GM12878 (cell line): ENCODE data around the gene DIP2C. TPM values are rescaled to one million over a fixed set of nuclear protein-coding genes. Genes with fewer than 3 reads are reported as not detected.

ENCODE experiments used
- ATAC-seq: fragments of 200-7000 bp; cut with Tn5 transposase; 3 replicates; pipeline ENCODE4 v1.9.1; 2020; ENCODE audit warnings: mild to moderate bottlenecking, moderate library complexity
- BruUV-seq: library from RNA; stranded (reverse); fragments of 400-500 nt; replicated peaks from 2 replicates; lab custom pipeline; 2021; lab: Mats Ljungman, UMichigan
- CTCF ChIA-PET: fragments of 300-600 bp; sonication (Branson Sonifier 250); formaldehyde crosslinking; extraction: SDS; loops from one replicate; lab custom pipeline; 2021; ENCODE audit warnings: inconsistent platforms; lab: Yijun Ruan, JAX
- POLR2A ChIA-PET: fragments of 350-600 bp; formaldehyde crosslinking; extraction: SDS; loops from one replicate; lab custom pipeline; 2021; ENCODE audit warnings: inconsistent platforms; lab: Charles Lee
- RAD21 ChIA-PET: fragments of 300-600 bp; sonication (Branson Sonifier 250); formaldehyde crosslinking; loops from one replicate; lab custom pipeline; 2023; ENCODE audit warnings: antibody characterized with exemption; ENCODE audit not compliant: unreplicated experiment; lab: Charles Lee
- SMC1A ChIA-PET: fragments of 300-600 bp; sonication (Branson Sonifier 250); formaldehyde crosslinking; loops from one replicate; lab custom pipeline; 2023; ENCODE audit not compliant: unreplicated experiment, uncharacterized antibody; lab: Charles Lee
- DNase-seq: peaks from one replicate; pipeline ENCODE4 v3.0.0-alpha.2; 2011; ENCODE audit warnings: low read depth, low spot score
- FAIRE-seq: peaks from 3 replicates; lab custom pipeline; 2011; peaks lifted over from hg19 to GRCh38; lab: Jason Lieb, UNC
- H2AFZ ChIP-seq: 2 replicates; pipeline ENCODE4 v1.6.0; 2011; ENCODE audit warnings: low read depth, low read length, control low read depth; ENCODE audit not compliant: control insufficient read depth
- H3K27ac ChIP-seq: 2 replicates; pipeline ENCODE4 v1.5.1; 2011; ENCODE audit warnings: control low read depth; ENCODE audit not compliant: control insufficient read depth, insufficient read depth
- H3K27me3 ChIP-seq, 2 experiments: replicated peaks in 1 of 2; 2 replicates each; pipeline versions ENCODE4 v1.6.0 to v1.6.1; 2011; ENCODE audit warnings: low read length in 1 of 2; ENCODE audit not compliant: control insufficient read depth in 2 of 2, insufficient read depth in 2 of 2
- H3K36me3 ChIP-seq, 2 experiments: 2 replicates each; pipeline ENCODE4 v1.5.1; 2011; ENCODE audit warnings: low read length in 1 of 2; ENCODE audit not compliant: control insufficient read depth in 2 of 2, insufficient read depth in 2 of 2
- H3K4me1 ChIP-seq: 2 replicates; pipeline ENCODE4 v1.6.1; 2011; ENCODE audit warnings: mild to moderate bottlenecking, low read length, moderate library complexity, mixed read lengths; ENCODE audit not compliant: control insufficient read depth, insufficient read depth
- H3K4me2 ChIP-seq: 2 replicates; pipeline ENCODE4 v1.6.0; 2011; ENCODE audit warnings: control low read depth; ENCODE audit not compliant: control insufficient read depth, insufficient read depth
- H3K4me3 ChIP-seq: fragments of 200-600 bp; sonication (generic); 2 replicates; pipeline ENCODE4 v1.5.1; 2016
- H3K79me2 ChIP-seq: 2 replicates; pipeline ENCODE4 v1.6.0; 2011; ENCODE audit warnings: low read length; ENCODE audit not compliant: control insufficient read depth, insufficient read depth
- H3K9ac ChIP-seq: 2 replicates; pipeline ENCODE4 v1.8.0; 2011; ENCODE audit warnings: low read length, control low read depth, mixed read lengths; ENCODE audit not compliant: control insufficient read depth, insufficient read depth
- H3K9me3 ChIP-seq: replicated peaks from 3 replicates; pipeline ENCODE4 v1.5.1; 2011; ENCODE audit warnings: mild to moderate bottlenecking, low read length; ENCODE audit not compliant: control insufficient read depth, insufficient read depth
- H4K20me1 ChIP-seq: 2 replicates; pipeline ENCODE4 v1.6.0; 2011; ENCODE audit not compliant: control insufficient read depth, insufficient read depth
- ATF3 ChIP-seq: IDR thresholded peaks from 2 replicates; pipeline ENCODE4 v1.6.1; 2011; ENCODE audit warnings: low read depth, mild to moderate bottlenecking, low read length, moderate library complexity, borderline replicate concordance; ENCODE audit errors: extremely low read depth
- BACH1 ChIP-seq: fragments of 450-650 bp; IDR thresholded peaks from 2 replicates; pipeline ENCODE4 v1.6.1; 2017; ENCODE audit warnings: mild to moderate bottlenecking, borderline replicate concordance
- BCL11A ChIP-seq: IDR thresholded peaks from 2 replicates; pipeline ENCODE4 v1.6.1; 2011; ENCODE audit warnings: low read depth, low read length
- EGR1 ChIP-seq, 2 experiments: IDR thresholded peaks; 1 replicate in 1 of 2; 2 replicates in 1 of 2; pipeline ENCODE4 v1.6.1; 2011 to 2012; ENCODE audit warnings: low read depth in 2 of 2, low read length in 2 of 2, borderline replicate concordance in 1 of 2, mild to moderate bottlenecking in 1 of 2, moderate library complexity in 1 of 2
- JUNB ChIP-seq: IDR thresholded peaks from 2 replicates; pipeline ENCODE4 v1.6.1; 2016; ENCODE audit warnings: antibody characterized with exemption, mild to moderate bottlenecking
- JUND ChIP-seq: IDR thresholded peaks from 2 replicates; pipeline ENCODE4 v1.6.1; 2012; ENCODE audit warnings: low read depth, mild to moderate bottlenecking, low read length, improper control_type of control experiment, moderate library complexity
- MEF2A ChIP-seq: IDR thresholded peaks from 2 replicates; pipeline ENCODE4 v1.6.1; 2011; ENCODE audit warnings: low read depth, mild to moderate bottlenecking, low read length, moderate library complexity; ENCODE audit not compliant: insufficient read depth
- MTA3 ChIP-seq: IDR thresholded peaks from 2 replicates; pipeline ENCODE4 v1.6.1; 2012; ENCODE audit warnings: low read length, inconsistent platforms, borderline replicate concordance
- NFYA ChIP-seq: IDR thresholded peaks from 2 replicates; pipeline ENCODE4 v1.6.1; 2011; ENCODE audit warnings: low read depth, mild to moderate bottlenecking, low read length, improper control_type of control experiment, borderline replicate concordance
- NKRF ChIP-seq: fragments of 450-650 bp; conservative IDR thresholded peaks from 2 replicates; pipeline ENCODE4 v1.6.1; 2017; ENCODE audit warnings: mild to moderate bottlenecking, moderate library complexity
- RB1 ChIP-seq: fragments of 450-650 bp; formaldehyde crosslinking; IDR thresholded peaks from 2 replicates; pipeline ENCODE4 v1.6.1; 2017; ENCODE audit warnings: mild to moderate bottlenecking, borderline replicate concordance
- RELB ChIP-seq: fragments of 450-650 bp; IDR thresholded peaks from 2 replicates; pipeline ENCODE4 v1.6.1; 2017; ENCODE audit warnings: low read depth, mild to moderate bottlenecking, moderate library complexity
- RFX5 ChIP-seq: IDR thresholded peaks from 2 replicates; pipeline ENCODE4 v1.6.1; 2011; ENCODE audit warnings: low read depth, low read length, improper control_type of control experiment
- TCF12 ChIP-seq: IDR thresholded peaks from 2 replicates; pipeline ENCODE4 v1.6.1; 2011; ENCODE audit warnings: low read depth, mild to moderate bottlenecking, low read length
- ZNF687 ChIP-seq: fragments of 450-650 bp; IDR thresholded peaks from 2 replicates; pipeline ENCODE4 v1.6.1; 2017; ENCODE audit warnings: mild to moderate bottlenecking, moderate library complexity
- WGBS: methylation state at CpG from one replicate; pipeline ENCODE4 v1.1.6; 2016; ENCODE audit warnings: low lambda C conversion rate; ENCODE audit not compliant: insufficient replicate concordance, insufficient coverage; ENCODE audit errors: missing lambda C conversion rate; 5-methylcytosine and 5-hydroxymethylcytosine counted together
- in situ Hi-C: fragments of 300-500 bp; cut with MboI; formaldehyde crosslinking; loops from 9 replicates; pipeline ENCODE4 v1.14.3; 2018; ENCODE audit warnings: mixed read lengths
- intact Hi-C: fragments of 100-400 bp; cut with micrococcal nuclease; formaldehyde crosslinking; loops from one replicate; pipeline ENCODE4 v1.14.2; 2022; ENCODE audit not compliant: unreplicated experiment
- polyA plus RNA-seq, 11 experiments: library from polyadenylated mRNA; depleted of rRNA in 4 of 11; unstranded in 6 of 11; stranded (reverse) in 5 of 11; fragments of >200 nt; fragmentation: Nextera tagmentation in 4 of 11; fragmentation: Illumina TruSeq in 1 of 11; extraction: Ambion mirVana in 4 of 11; extraction: Trizol in 1 of 11; gene quantifications; 1 replicate in 1 of 11; 2 replicates in 10 of 11; pipeline versions ENCODE4 v1.2.1 to v1.2.3, GENCODE V29; 2011 to 2016; ENCODE audit warnings: inconsistent platforms in 2 of 11, missing spikeins in 2 of 11, low read depth in 1 of 11
- total RNA-seq, 4 experiments: library from RNA; depleted of rRNA in 3 of 4; stranded (reverse); fragments of >200 nt in 3 of 4; fragmentation: Illumina TruSeq in 1 of 4; extraction: Trizol in 1 of 4; gene quantifications; 2 replicates each; pipeline versions ENCODE4 v1.2.1 to v1.2.3, GENCODE V29; 2013 to 2021

The DIP2C gene
- total and polyA plus RNA-seq, 10 of the 15 experiments (the other 5 are each of a cell fraction or from before 2014, with no cell fraction given) = 0.01 to 0.10 (median 0.06) TPM

- no peak for TF ChIP-seq BCL11A
- TF ChIP-seq MTA3 = no peak
- TF ChIP-seq RFX5 = no peak
- no peak for TF ChIP-seq ZNF687
These were observed 153.0 kb downstream of the DIP2C start (continued) for GRCh38 chr10:536371-536925.

GRCh38 chr10:535952-536351, 153.5 kb downstream of the DIP2C start:
- POLR2A ChIA-PET = interaction anchor here (0.5 kb wide), 1 partner anchor 324 kb away, joined by 3 read pairs; no protein-coding TSS in a partner anchor
- no peak for DNase-seq
- H3K4me1 ChIP-seq = no peaks in the 10 kb centered on the region
- no peak overlapping the region for H2AFZ ChIP-seq
- intact Hi-C loops (no loop called here), in situ Hi-C loops (no loop called here)
- no peak for FAIRE-seq
- H3K4me2 ChIP-seq = no peak overlapping the region
- H3K79me2 ChIP-seq = no peaks in the 10 kb centered on the region
- SMC1A ChIA-PET = no interaction called here
- no peak overlapping the region for H3K9ac ChIP-seq
- RAD21 ChIA-PET = no interaction called here
- no peaks in the 10 kb centered on the region; the same call in 2 of the 3 replicates for H3K9me3 ChIP-seq
- 59% methylated on average over 8 of the region's 8 CpGs for WGBS
- TF ChIP-seq NKRF (no peak), JUNB (no peak), BACH1 (no peak), TCF12 (no peak), ATF3 (no peak), JUND (no peak), RELB (no peak), RB1 (no peak), MEF2A (no peak), NFYA (no peak), EGR1 (IDR thresholded peaks at IDR 0.05; ENCODE audit: borderline replicate concordance in 1 of 2, low read depth in 2 of 2, low read length in 2 of 2) (no peak)
- BruUV-seq = no TSS peak
- no peaks in the 10 kb centered on the region for H3K36me3 ChIP-seq
- no peaks in the 10 kb centered on the region for H4K20me1 ChIP-seq
- no peak overlapping the region for H3K4me3 ChIP-seq
- H3K27me3 ChIP-seq = peaks cover 0 to 3% of the 10 kb centered on the region in 2 experiments; a peak in 3 of 4 replicates
- CTCF ChIA-PET = no interaction called here
- no peak for ATAC-seq
- H3K27ac ChIP-seq = no peak overlapping the region
